ENCODE results near the gene RDH11.

GRCh38 chr14:67717048-67717447, 21.5 kb upstream of the RDH11 start:
- no peak for TF ChIP-seq GATA3 (IDR thresholded peaks at IDR 0.05; ENCODE audit: low read depth, low read length)
- no peak for TF ChIP-seq GATA2 (IDR thresholded peaks at IDR 0.05; ENCODE audit: low read depth, low read length)

Data from SH-SY5Y (cell line).